ENCODE results near the gene KIFBP.

DNA sequence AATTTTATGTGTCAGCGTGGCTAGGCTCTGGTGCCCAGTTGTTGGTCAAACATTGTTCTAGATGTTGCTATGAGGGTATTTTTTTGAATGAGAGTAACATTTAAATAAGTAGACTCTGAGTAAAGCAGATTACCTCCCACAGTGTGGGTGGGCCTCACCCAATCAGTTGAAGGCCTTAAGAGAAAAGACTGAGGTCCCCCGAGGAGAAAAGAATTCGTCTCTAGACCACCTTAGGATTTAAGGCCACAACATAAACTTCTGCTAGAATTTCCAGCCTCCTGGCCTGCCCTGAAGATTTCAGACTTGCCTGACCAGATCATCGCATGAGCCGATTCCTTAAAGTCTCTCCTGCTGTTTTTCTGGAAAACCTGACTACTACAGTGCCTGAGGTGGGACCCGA, 54.2 kb downstream of the KIFBP start:
- TF ChIP-seq EZH2 (IDR thresholded peaks at IDR 0.05; ENCODE audit: insufficient read depth, poor library complexity, severe bottlenecking) (no peak), EZH2phosphoT487 (IDR thresholded peaks at IDR 0.05; ENCODE audit: insufficient read depth, low read depth) (no peak)

All from GM23248 (cell line).